Sciatic nerve (tissue), 2 donors: Measurements from ENCODE around the gene CCDC197. TPM values are rescaled to one million over a fixed set of nuclear protein-coding genes. Genes with fewer than 3 reads are reported as not detected.

ENCODE experiments used
- ATAC-seq: fragments of 200-7000 bp; cut with Tn5 transposase; one replicate; pipeline ENCODE4 v1.9.1; 2020; ENCODE audit warnings: mild to moderate bottlenecking, moderate library complexity
- DNase-seq: peaks from one replicate; pipeline ENCODE4 v3.0.0-alpha.2; 2020; ENCODE audit warnings: low spot score
- intact Hi-C: fragments of 100-400 bp; cut with DNase I; formaldehyde crosslinking; loops from one replicate; pipeline ENCODE4 v1.14.2; 2022
- total RNA-seq: library from RNA; stranded (reverse); fragmentation: NEBNext Ultra II Directional; extraction: Animal tissue kit (Norgen Biotek cat#: 25700); gene quantifications from one replicate; pipeline ENCODE4 v1.2.1, GENCODE V29; 2021
- donor health status: DM: no; HTN: no; CAD: no.
- donor health status: DM: no; HTN: no; CAD: no.

CCDC197 gene
- total RNA-seq, 1 donor from 2014 or later = not detected

- DNase-seq = no peak
- ATAC-seq = no peak
- intact Hi-C loops = loop anchor here (10.0 kb wide), 1 partner anchor 103 kb away; no protein-coding TSS in a partner anchor
Observed at GRCh38 chr14:94031883-94032279, 34.8 kb downstream of the CCDC197 start.

GRCh38 chr14:94034886-94035285, 37.8 kb downstream of the CCDC197 start:
- intact Hi-C loops = loop anchor here (10.0 kb wide), 1 partner anchor 100 kb away; no protein-coding TSS in a partner anchor
- no peak for ATAC-seq
- DNase-seq = no peak

GRCh38 chr14:94036313-94037167, 39.4 kb downstream of the CCDC197 start:
- ATAC-seq (peak; percentile 88), DNase-seq (peak; percentile 84)
- intact Hi-C loops = loop anchor here (10.0 kb wide), 1 partner anchor 98 kb away; no protein-coding TSS in a partner anchor

GRCh38 chr14:94037954-94038353, 40.9 kb downstream of the CCDC197 start:
- DNase-seq = no peak
- ATAC-seq = no peak
- intact Hi-C loops = loop anchor here (10.0 kb wide), 1 partner anchor 97 kb away; no protein-coding TSS in a partner anchor

GRCh38 chr14:94038510-94038909, 41.4 kb downstream of the CCDC197 start:
- ATAC-seq = no peak
- intact Hi-C loops = loop anchor here (10.0 kb wide), 1 partner anchor 96 kb away; no protein-coding TSS in a partner anchor
- no peak for DNase-seq

- intact Hi-C loops = loop anchor here (10.0 kb wide), 1 partner anchor 96 kb away; no protein-coding TSS in a partner anchor
- DNase-seq (no peak), ATAC-seq (no peak)
Observed at GRCh38 chr14:94038921-94039629, 42.0 kb downstream of the CCDC197 start.

- intact Hi-C loops = no loop called here
- DNase-seq = no peak
- no peak for ATAC-seq
Observed at GRCh38 chr14:94040247-94040646, 43.1 kb downstream of the CCDC197 start.

- DNase-seq (no peak), ATAC-seq (no peak)
- intact Hi-C loops = no loop called here
Observed at GRCh38 chr14:94040796-94041195, 43.7 kb downstream of the CCDC197 start.

GRCh38 chr14:94041551-94042346, 44.6 kb downstream of the CCDC197 start:
- ATAC-seq (peak; percentile 80), DNase-seq (no peak)
- intact Hi-C loops = no loop called here

GRCh38 chr14:94042433-94043091, 45.5 kb downstream of the CCDC197 start:
- ATAC-seq (peak; percentile 45), DNase-seq (no peak)

GRCh38 chr14:94043111-94043755, 46.1 kb downstream of the CCDC197 start:
- DNase-seq (no peak), ATAC-seq (no peak)
- intact Hi-C loops = no loop called here

More at GRCh38 chr14:94042433-94043091, 45.5 kb downstream of the CCDC197 start:
- intact Hi-C loops = no loop called here

- intact Hi-C loops = no loop called here
- ATAC-seq (no peak), DNase-seq (peak; percentile 25)
Observed at GRCh38 chr14:94043756-94044475, 46.8 kb downstream of the CCDC197 start.

GRCh38 chr14:94044476-94045091, 47.5 kb downstream of the CCDC197 start:
- DNase-seq = peak; percentile 53
- no peak for ATAC-seq
- intact Hi-C loops = no loop called here

- intact Hi-C loops = no loop called here
- DNase-seq (peak; percentile 8), ATAC-seq (no peak)
Observed at GRCh38 chr14:94045101-94045500, 48.0 kb downstream of the CCDC197 start.

GRCh38 chr14:94045563-94046345, 48.7 kb downstream of the CCDC197 start:
- intact Hi-C loops = no loop called here
- ATAC-seq = no peak
- peak; percentile 48 for DNase-seq

GRCh38 chr14:94046696-94047250, 49.7 kb downstream of the CCDC197 start:
- intact Hi-C loops = no loop called here
- DNase-seq (peak; percentile 32), ATAC-seq (no peak)
